Tibial artery (tissue), 4 donors: ENCODE measurements around the gene EML2.

Source experiments
- DNase-seq, 2 donors: peaks; one replicate each; pipeline ENCODE4 v3.0.0-alpha.2; 2019
- H3K27ac ChIP-seq, 2 donors: fragments of 200-600 bp; sonication (generic) in 1 of 2; 1 replicate in 1 of 2; 2 replicates in 1 of 2; pipeline ENCODE4 v1.5.1; 2018 to 2019; ENCODE audit warnings: mild to moderate bottlenecking in 1 of 2
- H3K27me3 ChIP-seq, 2 donors: fragments of 200-600 bp; sonication (generic) in 1 of 2; one replicate each; pipeline versions ENCODE4 v1.5.1 to v1.6.0; 2016 to 2019
- H3K36me3 ChIP-seq, 3 donors: fragments of 200-600 bp; sonication (generic) in 2 of 3; one replicate each; pipeline ENCODE4 v1.5.1; 2016 to 2019; ENCODE audit warnings: mild to moderate bottlenecking in 2 of 3
- H3K4me1 ChIP-seq, 4 donors: fragments of 200-600 bp; sonication (generic) in 2 of 4; 1 replicate in 3 of 4; 2 replicates in 1 of 4; pipeline ENCODE4 v1.5.1; 2016 to 2019
- H3K4me3 ChIP-seq, 2 donors: fragments of 200-600 bp; sonication (generic) in 1 of 2; 1 replicate in 1 of 2; 2 replicates in 1 of 2; pipeline ENCODE4 v1.5.1; 2018 to 2019; ENCODE audit warnings: mild to moderate bottlenecking in 2 of 2
- H3K9me3 ChIP-seq, 3 donors: fragments of 200-600 bp; sonication (generic) in 1 of 3; one replicate each; pipeline ENCODE4 v1.5.1; 2016 to 2019
- CTCF ChIP-seq, 2 experiments: fragments of 200-600 bp in 1 of 2; fragments of 450-650 bp in 1 of 2; IDR thresholded peaks; one replicate each; pipeline ENCODE4 v1.5.1; 2017 to 2019; ENCODE audit warnings: antibody characterized with exemption in 2 of 2, mild to moderate bottlenecking in 1 of 2, moderate library complexity in 1 of 2
- intact Hi-C: fragments of 100-400 bp; cut with DNase I; formaldehyde crosslinking; loops from one replicate; pipeline ENCODE4 v1.15.0; 2023; ENCODE audit warnings: low total_unique reads

The EML2 gene

DNA sequence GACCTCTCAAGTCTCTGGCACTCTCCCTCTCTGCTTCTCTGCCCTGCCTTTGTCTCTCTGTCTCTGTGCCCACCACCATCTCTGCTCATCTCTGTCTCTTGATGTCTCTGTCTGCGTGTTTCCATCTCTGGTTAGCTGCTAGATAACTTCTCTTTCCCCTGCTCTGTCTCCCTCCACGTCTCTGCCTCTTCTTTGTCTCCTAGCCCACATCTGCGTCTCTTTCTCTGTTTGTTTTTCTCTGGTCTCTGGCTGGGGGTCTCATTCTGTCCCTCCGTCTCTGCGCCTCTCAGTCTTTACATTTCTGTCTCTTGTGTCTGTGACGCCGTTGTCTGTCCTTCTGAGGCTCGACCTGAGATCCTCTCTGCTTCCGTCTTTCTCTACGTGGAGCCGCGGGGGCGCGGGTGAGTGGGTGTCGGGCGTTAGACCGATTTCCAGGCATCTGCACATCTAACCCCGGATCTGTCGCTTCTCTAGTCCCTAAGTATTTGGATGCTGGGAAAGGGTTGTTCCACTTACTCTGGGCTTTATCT is 29.2 kb upstream of the EML2 start:
- H3K36me3 ChIP-seq, result no peaks in the 10 kb centered on the region
- peak overlapping the region in 1 of 2 donors; percentile 20 for H3K4me3 ChIP-seq
- H3K9me3 ChIP-seq, result no peaks in the 10 kb centered on the region
- intact Hi-C loops, result no loop called here
- no peak for TF ChIP-seq CTCF (IDR thresholded peaks at IDR 0.05)
- peaks cover 0 to 31% (median 24%) of the 10 kb centered on the region in 4 donors for H3K4me1 ChIP-seq
- no peak for DNase-seq
- H3K27ac ChIP-seq, result no peak overlapping the region
- H3K27me3 ChIP-seq, result peaks cover 8 to 89% of the 10 kb centered on the region in 2 donors

DNA sequence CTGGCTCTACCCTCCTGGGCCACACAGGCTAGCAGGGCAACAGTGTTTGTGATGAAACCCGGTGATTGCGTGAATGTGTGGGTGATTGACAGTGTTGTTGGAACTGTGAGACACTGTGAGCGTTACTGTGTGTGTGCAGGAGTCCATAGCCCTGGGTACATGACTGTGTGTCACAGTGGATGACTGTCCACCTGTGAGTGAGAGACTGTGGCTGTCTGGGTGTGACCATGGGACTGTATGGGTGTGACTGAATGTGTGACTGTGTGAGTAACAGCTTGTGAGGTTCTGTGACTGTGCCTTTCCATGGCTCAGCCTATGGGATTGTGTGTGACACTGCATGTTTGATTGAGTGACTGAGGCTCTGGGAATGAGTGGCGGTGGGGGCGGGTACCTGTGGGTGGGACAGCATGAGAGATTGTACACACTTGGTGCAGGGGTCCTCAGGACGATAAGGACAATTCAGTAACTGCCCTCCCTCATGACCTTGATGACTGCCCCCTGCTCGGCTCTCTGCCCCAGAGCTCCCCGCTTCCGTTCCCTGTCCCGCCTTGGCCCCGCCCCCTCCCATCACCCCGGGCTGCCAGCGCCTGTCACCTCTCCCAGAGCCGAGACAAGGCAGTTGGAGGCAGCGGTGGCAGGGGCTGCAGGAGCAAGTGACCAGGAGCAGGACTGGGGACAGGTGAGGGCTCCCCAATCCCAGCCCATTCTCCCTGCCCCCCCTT is 28.6 kb upstream of the EML2 start, which contains the start of gene GIPR:
TSS of gene GIPR (plus strand) at position 602 of the 722 bp plus-strand sequence. CDS start 1,300 bp downstream, outside the sequence.
- intact Hi-C loops, result no loop called here
- H3K36me3 ChIP-seq, result no peaks in the 10 kb centered on the region
- TF ChIP-seq CTCF (IDR thresholded peaks at IDR 0.05), result no peak
- H3K27ac ChIP-seq, result no peak within 1 kb of the TSS
- peak within 1 kb of the TSS in 1 of 2 donors; percentile 20 for H3K4me3 ChIP-seq
- no peak for DNase-seq
- H3K27me3 ChIP-seq, result peaks cover 8 to 88% of the 10 kb centered on the region in 2 donors
- H3K4me1 ChIP-seq, result peaks cover 0 to 31% (median 24%) of the 10 kb centered on the region in 4 donors
- H3K9me3 ChIP-seq, result no peaks in the 10 kb centered on the region

DNA sequence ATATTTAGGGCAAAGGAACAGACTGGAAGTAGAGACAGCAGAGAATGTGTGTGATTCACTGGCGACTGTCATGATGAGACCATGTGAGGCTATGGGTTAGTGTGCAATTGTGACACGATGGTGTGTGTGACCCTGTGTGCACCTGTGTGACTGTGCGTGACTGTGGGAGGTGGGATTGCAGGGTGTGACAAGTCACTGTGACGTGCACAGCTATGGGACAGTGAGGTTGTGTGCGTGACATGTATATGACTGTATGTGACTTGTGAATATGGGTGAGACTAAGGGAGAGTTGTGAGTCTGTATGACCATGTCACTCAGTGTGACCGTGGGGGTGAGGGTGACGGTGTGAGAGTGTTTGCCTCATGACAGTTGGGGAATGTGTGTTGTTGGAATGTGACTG is 25.4 kb upstream of the EML2 start:
- Histone ChIP-seq H3K36me3 (no peaks in the 10 kb centered on the region), H3K27me3 (peaks cover 3 to 74% of the 10 kb centered on the region in 2 donors), H3K4me3 (no peak overlapping the region), H3K4me1 (peaks cover 0 to 20% (median 18%) of the 10 kb centered on the region in 4 donors), H3K9me3 (no peaks in the 10 kb centered on the region), H3K27ac (no peak overlapping the region)
- no peak for DNase-seq
- intact Hi-C loops, result no loop called here
- no peak for TF ChIP-seq CTCF (IDR thresholded peaks at IDR 0.05)

GRCh38 chr19:45663800-45664199 is 24.6 kb upstream of the EML2 start:
- no peak overlapping the region for H3K4me3 ChIP-seq
- H3K27me3 ChIP-seq, result peaks cover 0 to 72% of the 10 kb centered on the region in 2 donors
- peaks cover 0 to 13% (median 11%) of the 10 kb centered on the region in 4 donors for H3K4me1 ChIP-seq
- no peaks in the 10 kb centered on the region for H3K9me3 ChIP-seq
- no peak overlapping the region for H3K27ac ChIP-seq
- intact Hi-C loops, result no loop called here
- TF ChIP-seq CTCF (IDR thresholded peaks at IDR 0.05), result no peak
- no peak for DNase-seq
- H3K36me3 ChIP-seq, result no peaks in the 10 kb centered on the region

GRCh38 chr19:45660636-45661035 is 21.4 kb upstream of the EML2 start:
- H3K4me1 ChIP-seq, result no peaks in the 10 kb centered on the region
- no peak overlapping the region for H3K27ac ChIP-seq
- H3K9me3 ChIP-seq, result no peaks in the 10 kb centered on the region
- no peaks in the 10 kb centered on the region for H3K36me3 ChIP-seq
- H3K27me3 ChIP-seq, result peaks cover 0 to 43% of the 10 kb centered on the region in 2 donors
- no peak overlapping the region for H3K4me3 ChIP-seq
- intact Hi-C loops, result no loop called here
- DNase-seq, result no peak
- no peak for TF ChIP-seq CTCF (IDR thresholded peaks at IDR 0.05)
